ENCODE data around the gene SEMA5B.

The SEMA5B gene

GRCh38 chr3:122977746-122978466, 49.7 kb downstream of the SEMA5B start:
- Histone ChIP-seq H3K27ac (peak overlapping the region; percentile 70 to 84), H3K4me3 (no peak overlapping the region)
- TF ChIP-seq CTCF (IDR thresholded peaks at IDR 0.05), result no peak
- peak; percentile 83 for DNase-seq (ENCODE audit: low spot score)

- Histone ChIP-seq H3K4me3 (no peak overlapping the region), H3K27ac (peak overlapping the region; percentile 73 to 88)
- DNase-seq (ENCODE audit: low spot score), result no peak
- no peak for TF ChIP-seq CTCF (IDR thresholded peaks at IDR 0.05)
Observed at GRCh38 chr3:122975924-122976293, 51.7 kb downstream of the SEMA5B start.

DNA sequence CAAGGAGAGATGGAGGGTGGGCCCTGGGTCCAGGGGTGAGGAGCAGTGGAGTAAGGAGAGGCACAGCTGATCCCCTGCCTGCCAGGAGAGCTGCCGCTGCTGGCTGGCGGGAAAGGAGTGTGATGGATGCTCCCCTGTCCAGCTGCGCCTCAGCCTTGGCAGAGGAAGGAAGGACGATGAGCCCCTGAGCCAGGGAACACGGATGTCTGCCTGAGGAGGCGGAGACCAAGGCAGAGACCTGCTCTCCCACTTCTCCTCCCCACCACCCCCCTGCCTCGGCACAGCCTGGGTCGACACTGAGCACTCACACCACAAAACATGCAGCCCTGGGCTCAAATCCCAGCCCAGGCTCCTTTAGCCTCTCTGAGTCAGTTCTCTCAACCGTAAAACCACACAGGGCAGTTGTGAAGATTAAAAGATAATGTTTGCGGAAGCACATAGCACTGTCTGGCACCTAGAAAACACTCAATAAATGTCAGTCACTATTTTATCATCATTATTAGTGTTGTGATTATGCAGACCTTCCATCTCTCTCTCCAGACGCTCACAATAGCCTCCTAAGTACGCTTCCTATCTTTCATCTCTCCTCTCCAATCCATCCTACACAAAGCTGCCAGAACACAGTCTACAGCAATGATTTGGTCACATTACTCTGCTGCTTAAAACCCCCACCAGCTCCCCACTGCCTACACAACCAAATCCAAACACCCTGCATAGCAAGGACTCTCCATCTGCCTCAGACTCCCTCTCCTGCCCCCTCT, 52.2 kb downstream of the SEMA5B start:
- no peak for TF ChIP-seq CTCF (IDR thresholded peaks at IDR 0.05)
- no peak for DNase-seq (ENCODE audit: low spot score)
- peak overlapping the region; percentile 16 for H3K4me3 ChIP-seq
- H3K27ac ChIP-seq, result peak overlapping the region; percentile 73 to 88

DNA sequence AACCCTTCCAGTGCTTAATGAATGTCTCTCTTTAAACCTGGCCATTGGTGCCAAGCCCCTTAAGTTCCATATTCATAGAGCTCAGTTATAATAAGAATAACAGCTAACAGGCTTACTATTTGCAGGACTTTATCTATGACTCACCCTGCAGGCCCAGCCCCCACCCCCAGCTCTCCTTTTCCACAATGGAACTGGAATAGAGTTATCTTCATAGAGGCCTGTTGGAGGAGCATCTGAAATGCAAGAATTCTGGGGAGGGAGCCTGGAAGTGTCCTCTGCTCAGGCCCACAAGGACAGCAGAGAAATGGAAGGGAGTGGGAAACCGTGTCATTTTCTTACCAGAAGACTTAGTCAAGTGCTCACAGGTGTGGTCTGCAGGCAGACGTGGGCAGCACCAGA, 52.8 kb downstream of the SEMA5B start:
- Histone ChIP-seq H3K27ac (peak overlapping the region; percentile 73 to 88), H3K4me3 (peak overlapping the region; percentile 16)
- no peak for DNase-seq (ENCODE audit: low spot score)
- TF ChIP-seq CTCF (IDR thresholded peaks at IDR 0.05), result no peak

- no peak for TF ChIP-seq CTCF (IDR thresholded peaks at IDR 0.05)
- no peak overlapping the region for H3K4me3 ChIP-seq
- no peak for DNase-seq (ENCODE audit: low spot score)
- peak overlapping the region; percentile 73 to 88 for H3K27ac ChIP-seq
Observed at GRCh38 chr3:122973893-122974615, 53.5 kb downstream of the SEMA5B start.

GRCh38 chr3:122972141-122972540, 55.4 kb downstream of the SEMA5B start:
- no peak overlapping the region for H3K4me3 ChIP-seq
- no peak for TF ChIP-seq CTCF (IDR thresholded peaks at IDR 0.05)
- H3K27ac ChIP-seq, result no peak overlapping the region
- DNase-seq (ENCODE audit: low spot score), result no peak

Measured in coronary artery (tissue), 2 donors.